ENCODE results near the gene CNTLN. TPM values are rescaled to one million over a fixed set of nuclear protein-coding genes. Genes with fewer than 3 reads are reported as not detected.

CNTLN gene
- total and polyA plus RNA-seq, 2 donors (not counting 1 experiment from before 2014, with no cell fraction given) = 0.30 to 0.94 TPM

DNA sequence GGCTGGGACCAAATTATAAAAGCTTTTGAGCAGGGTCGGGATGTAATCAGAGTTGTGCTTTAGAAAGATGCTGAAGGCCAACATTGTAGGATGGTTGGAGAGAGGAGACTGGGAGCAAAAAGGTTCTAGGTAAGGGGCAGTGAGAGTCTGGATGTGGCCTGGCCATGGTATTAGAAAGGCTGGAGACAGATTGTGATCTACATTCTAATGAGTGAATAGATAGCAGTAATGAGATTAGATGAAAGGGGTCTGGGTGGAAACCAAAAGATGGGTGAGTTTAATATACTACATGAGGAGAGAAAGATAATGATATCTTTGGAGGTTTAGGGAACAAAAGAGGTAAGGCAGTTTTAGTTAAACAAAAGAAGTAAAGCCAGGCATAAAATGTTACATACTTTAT is 355.3 kb downstream of the CNTLN start:
- 92% methylated on average over 1 of the region's 1 CpG for WGBS (ENCODE audit: insufficient coverage)
- ChIA-PET POLR2A (no interaction called here), CTCF (interaction anchor here (1.5 kb wide), 1 partner anchor 27 kb away, joined by 4 read pairs; no protein-coding TSS in a partner anchor)

DNA sequence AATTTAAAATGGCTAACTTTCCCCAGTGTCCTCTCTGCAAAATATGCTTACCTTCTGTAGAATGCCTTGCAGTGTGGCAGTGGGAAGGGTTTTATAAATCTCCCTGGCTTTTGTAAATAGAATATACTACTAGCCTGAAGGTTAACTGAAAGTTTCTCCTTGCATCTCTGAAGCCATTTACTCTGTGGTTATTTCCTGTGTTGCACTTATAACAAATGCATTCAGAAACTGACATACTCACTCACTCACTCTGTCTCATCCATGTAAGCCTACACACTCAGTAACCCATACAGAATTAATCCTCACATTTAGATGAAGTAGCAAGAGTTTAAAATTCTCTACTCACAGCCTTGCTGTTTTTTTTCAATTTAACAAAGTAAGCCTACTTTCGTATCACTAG is 356.9 kb downstream of the CNTLN start:
- no CpG with 5 or more reads among the region's 1 CpG for WGBS (ENCODE audit: insufficient coverage)
- H2AFZ ChIP-seq (ENCODE audit: insufficient read depth, low read depth, low read length, poor library complexity, severe bottlenecking) = no peak overlapping the region
- H4K20me1 ChIP-seq (ENCODE audit: control insufficient read depth, insufficient read depth, low read length, poor library complexity, severe bottlenecking) = no peaks in the 10 kb centered on the region
- no peak overlapping the region for H3K4me3 ChIP-seq (ENCODE audit: control extremely low read depth in 1 of 5, extremely low read depth in 1 of 5, insufficient read depth in 1 of 5, low read depth in 2 of 5, low read length in 4 of 5)
- peaks cover 0 to 1% of the 10 kb centered on the region in 2 experiments for H3K36me3 ChIP-seq (replicated peaks in 1 of 2; ENCODE audit: control extremely low read depth in 1 of 2, control insufficient read depth in 1 of 2, extremely low read depth in 1 of 2, insufficient read depth in 2 of 2, low read length in 1 of 2)
- CTCF ChIA-PET = no interaction called here
- no peaks in the 10 kb centered on the region for H3K4me1 Mint-ChIP-seq
- H3K27ac Mint-ChIP-seq = no peak overlapping the region
- no peak overlapping the region for H3K4me3 Mint-ChIP-seq
- H3K9me3 Mint-ChIP-seq (ENCODE audit: insufficient read depth) = no peaks in the 10 kb centered on the region
- H3K4me2 ChIP-seq (replicated peaks; ENCODE audit: low read depth, low read length, poor library complexity, severe bottlenecking) = no peak overlapping the region
- intact Hi-C loops (cut with micrococcal nuclease) = no loop called here
- H3K9ac ChIP-seq (ENCODE audit: low read length) = no peak overlapping the region
- H3K9me3 ChIP-seq (ENCODE audit: control extremely low read depth in 1 of 3, control insufficient read depth in 2 of 3, insufficient read depth in 1 of 3, low read length in 2 of 3) = no peaks in the 10 kb centered on the region
- DNase-seq = no peak
- H3K27me3 Mint-ChIP-seq = no peaks in the 10 kb centered on the region
- no peak for TF ChIP-seq CTCF (IDR thresholded peaks at IDR 0.05)
- TF ChIP-seq EZH2 (IDR thresholded peaks at IDR 0.05; ENCODE audit: borderline replicate concordance, insufficient read depth, low read depth, low read length, poor library complexity, severe bottlenecking) = no peak
- no peaks in the 10 kb centered on the region for H3K4me1 ChIP-seq (ENCODE audit: control insufficient read depth in 2 of 2, insufficient read depth in 2 of 2, low read length in 2 of 2)
- ATAC-seq (ENCODE audit: low read depth) = no peak
- H3K79me2 ChIP-seq (ENCODE audit: control insufficient read depth, insufficient read depth, low read length) = no peaks in the 10 kb centered on the region
- H3K27ac ChIP-seq (ENCODE audit: low read length in 2 of 2) = no peak overlapping the region
- no peaks in the 10 kb centered on the region for H3K27me3 ChIP-seq (replicated peaks in 1 of 4; ENCODE audit: control extremely low read depth in 1 of 4, control insufficient read depth in 3 of 4, insufficient read depth in 4 of 4, low read length in 3 of 4)
- POLR2A ChIA-PET = no interaction called here

More for the DNA sequence above, 355.3 kb downstream of the CNTLN start:
- Histone ChIP-seq H3K9ac (ENCODE audit: low read length) (no peak overlapping the region), H3K4me1 (ENCODE audit: control insufficient read depth in 2 of 2, insufficient read depth in 2 of 2, low read length in 2 of 2) (no peaks in the 10 kb centered on the region), H3K9me3 (ENCODE audit: control extremely low read depth in 1 of 3, control insufficient read depth in 2 of 3, insufficient read depth in 1 of 3, low read length in 2 of 3) (no peaks in the 10 kb centered on the region), H3K4me2 (replicated peaks; ENCODE audit: low read depth, low read length, poor library complexity, severe bottlenecking) (no peak overlapping the region), H3K27me3 (replicated peaks in 1 of 4; ENCODE audit: control extremely low read depth in 1 of 4, control insufficient read depth in 3 of 4, insufficient read depth in 4 of 4, low read length in 3 of 4) (no peaks in the 10 kb centered on the region), H3K27ac (ENCODE audit: low read length in 2 of 2) (no peak overlapping the region), H3K4me3 (ENCODE audit: control extremely low read depth in 1 of 5, extremely low read depth in 1 of 5, insufficient read depth in 1 of 5, low read depth in 2 of 5, low read length in 4 of 5) (no peak overlapping the region), H3K79me2 (ENCODE audit: control insufficient read depth, insufficient read depth, low read length) (no peaks in the 10 kb centered on the region), H4K20me1 (ENCODE audit: control insufficient read depth, insufficient read depth, low read length, poor library complexity, severe bottlenecking) (no peaks in the 10 kb centered on the region), H2AFZ (ENCODE audit: insufficient read depth, low read depth, low read length, poor library complexity, severe bottlenecking) (no peak overlapping the region), H3K36me3 (replicated peaks in 1 of 2; ENCODE audit: control extremely low read depth in 1 of 2, control insufficient read depth in 1 of 2, extremely low read depth in 1 of 2, insufficient read depth in 2 of 2, low read length in 1 of 2) (peaks cover 0 to 1% of the 10 kb centered on the region in 2 experiments)
- no peak for TF ChIP-seq CTCF (IDR thresholded peaks at IDR 0.05)
- no peak for TF ChIP-seq EZH2 (IDR thresholded peaks at IDR 0.05; ENCODE audit: borderline replicate concordance, insufficient read depth, low read depth, low read length, poor library complexity, severe bottlenecking)
- no peak for ATAC-seq (ENCODE audit: low read depth)
- DNase-seq = no peak
- Mint-ChIP-seq H3K4me3 (no peak overlapping the region), H3K4me1 (no peaks in the 10 kb centered on the region), H3K27ac (no peak overlapping the region), H3K27me3 (no peaks in the 10 kb centered on the region), H3K9me3 (ENCODE audit: insufficient read depth) (no peaks in the 10 kb centered on the region)
- intact Hi-C loops (cut with micrococcal nuclease) = no loop called here
